HG03342 (cell line): ENCODE measurements around the gene STXBP6.
"Not testable (repeated sequence)": the region's sequence is repeated elsewhere in the genome, so short reads cannot be mapped to it uniquely, and the experiment has no call there.

Source experiments
- ATAC-seq: cut with Tn5 transposase; IDR thresholded peaks from one replicate; pipeline ENCODE4 v1.9.1; 2021; ENCODE audit warnings: mild to moderate bottlenecking, moderate library complexity; ENCODE audit not compliant: unreplicated experiment

The STXBP6 gene

GRCh38 chr14:24959791-24960331 lies 90.1 kb downstream of the STXBP6 start:
- ATAC-seq = peak; percentile 72

- no peak for ATAC-seq
Observed at GRCh38 chr14:24958271-24958670, 91.7 kb downstream of the STXBP6 start.

GRCh38 chr14:24957814-24958213 lies 92.1 kb downstream of the STXBP6 start:
- ATAC-seq = no peak

GRCh38 chr14:24956104-24956503 lies 93.8 kb downstream of the STXBP6 start:
- no peak for ATAC-seq

- ATAC-seq = no peak
Observed at GRCh38 chr14:24954700-24955037, 95.3 kb downstream of the STXBP6 start.

- peak; percentile 76 for ATAC-seq
Observed at GRCh38 chr14:24954037-24954699, 95.8 kb downstream of the STXBP6 start.

GRCh38 chr14:24952851-24953666 lies 96.9 kb downstream of the STXBP6 start:
- ATAC-seq = no peak

- no peak for ATAC-seq
Observed at GRCh38 chr14:24948261-24948847, 101.6 kb downstream of the STXBP6 start.

GRCh38 chr14:24947131-24947530 lies 102.8 kb downstream of the STXBP6 start:
- ATAC-seq = no peak

- ATAC-seq = no peak
Observed at GRCh38 chr14:24944800-24945199, 105.1 kb downstream of the STXBP6 start.

GRCh38 chr14:24943024-24943423 lies 106.9 kb downstream of the STXBP6 start:
- ATAC-seq = no peak

- peak; percentile 56 for ATAC-seq
Observed at GRCh38 chr14:24941719-24942118, 108.2 kb downstream of the STXBP6 start.

GRCh38 chr14:24940213-24940783 lies 109.6 kb downstream of the STXBP6 start:
- ATAC-seq = no peak

GRCh38 chr14:24938593-24938992 lies 111.4 kb downstream of the STXBP6 start:
- ATAC-seq = no peak

- ATAC-seq = no peak
Observed at GRCh38 chr14:24937300-24937699, 112.6 kb downstream of the STXBP6 start.

- not testable (repeated sequence) for ATAC-seq
Observed at GRCh38 chr14:24936773-24937172, 113.2 kb downstream of the STXBP6 start.

GRCh38 chr14:24935796-24936195 lies 114.2 kb downstream of the STXBP6 start:
- no peak for ATAC-seq

- no peak for ATAC-seq
Observed at GRCh38 chr14:24928386-24928900, 121.5 kb downstream of the STXBP6 start.

- ATAC-seq = no peak
Observed at GRCh38 chr14:24927809-24928208, 122.1 kb downstream of the STXBP6 start.

- ATAC-seq = no peak
Observed at GRCh38 chr14:24925771-24926374, 124.1 kb downstream of the STXBP6 start.

- ATAC-seq = no peak
Observed at GRCh38 chr14:24924544-24924943, 125.4 kb downstream of the STXBP6 start.
